A549 (cell line): ENCODE results near the gene IDNK. TPM values are rescaled to one million over a fixed set of nuclear protein-coding genes. Genes with fewer than 3 reads are reported as not detected.

ENCODE experiments used
- ATAC-seq, 2 experiments: fragments of 200-7000 bp in 1 of 2; fragments of >200 bp in 1 of 2; cut with Nextera tagmentation in 1 of 2; cut with Tn5 transposase in 1 of 2; 3 replicates each; pipeline versions ENCODE4 v1.8.0 to v1.9.1; 2018 to 2020; ENCODE audit warnings: mild to moderate bottlenecking in 1 of 2, moderate library complexity in 1 of 2
- CTCF ChIA-PET: fragments of 300-600 bp; sonication (Branson Sonifier 250); formaldehyde crosslinking; extraction: SDS; loops from one replicate; lab custom pipeline; 2021; ENCODE audit warnings: antibody characterized with exemption, inconsistent platforms; lab: Yijun Ruan, JAX
- POLR2A ChIA-PET: fragments of 350-600 bp; formaldehyde crosslinking; extraction: SDS; loops from one replicate; lab custom pipeline; 2021; ENCODE audit warnings: antibody characterized with exemption, inconsistent platforms; lab: Yijun Ruan, JAX
- DNase-seq, 2 experiments: peaks; one replicate each; pipeline versions ENCODE4 v3.0.0 to v3.0.0-alpha.2; 2011 to 2016; ENCODE audit warnings: low read depth in 1 of 2, low spot score in 1 of 2
- FAIRE-seq: peaks from 2 replicates; lab custom pipeline; 2011; peaks lifted over from hg19 to GRCh38; lab: Jason Lieb, UNC
- H3K27ac ChIP-seq, 2 experiments: fragments of >200 bp; sonication (Bioruptor Twin); formaldehyde crosslinking; 3 replicates each; pipeline ENCODE4 v1.5.1; 2016 to 2017
- H3K4me1 ChIP-seq: fragments of >200 bp; sonication (Bioruptor Twin); formaldehyde crosslinking; 3 replicates; pipeline ENCODE4 v1.6.1; 2016
- H3K4me2 ChIP-seq: fragments of >200 bp; sonication (Bioruptor Twin); formaldehyde crosslinking; 3 replicates; pipeline ENCODE4 v1.6.1; 2016
- H3K4me3 ChIP-seq: fragments of >200 bp; sonication (Bioruptor Twin); formaldehyde crosslinking; 3 replicates; pipeline ENCODE4 v1.5.1; 2016
- H3K9me3 ChIP-seq: fragments of >200 bp; sonication (Bioruptor Twin); formaldehyde crosslinking; 3 replicates; pipeline ENCODE4 v1.6.1; 2016
- CEBPB ChIP-seq, 2 experiments: fragments of >200 bp in 1 of 2; sonication (Bioruptor Twin) in 1 of 2; formaldehyde crosslinking in 1 of 2; IDR thresholded peaks; 2 replicates each; pipeline ENCODE4 v1.6.1; 2012 to 2016
- CHD2 ChIP-seq: fragments of 150-350 bp; IDR thresholded peaks from 2 replicates; pipeline ENCODE4 v1.6.1; 2014; ENCODE audit warnings: low read length; ENCODE audit not compliant: partially characterized antibody
- CTCF ChIP-seq: fragments of >200 bp; sonication (Bioruptor Twin); formaldehyde crosslinking; IDR thresholded peaks from 3 replicates; pipeline ENCODE4 v1.5.1; 2016
- E2F6 ChIP-seq: IDR thresholded peaks from 2 replicates; pipeline ENCODE4 v1.6.1; 2012; ENCODE audit warnings: low read depth, borderline replicate concordance
- EHF ChIP-seq: fragments of 250-450 bp; sonication (Bioruptor Pico); IDR thresholded peaks from 2 replicates; pipeline ENCODE4 v1.5.0; 2020; ENCODE audit warnings: mild to moderate bottlenecking
- ELK1 ChIP-seq: fragments of 150-350 bp; IDR thresholded peaks from 2 replicates; pipeline ENCODE4 v1.6.1; 2014; ENCODE audit warnings: low read depth, mild to moderate bottlenecking, low read length
- FOSL2 ChIP-seq, 2 experiments: fragments of 450-650 bp in 1 of 2; fragments of >200 bp in 1 of 2; sonication (Bioruptor Twin) in 1 of 2; formaldehyde crosslinking; IDR thresholded peaks; 2 replicates each; pipeline versions ENCODE4 v1.5.0 to v1.6.1; 2016 to 2020; ENCODE audit warnings: mild to moderate bottlenecking in 1 of 2, moderate library complexity in 1 of 2
- HES2 ChIP-seq: fragments of >200 bp; sonication (Bioruptor Twin); formaldehyde crosslinking; IDR thresholded peaks from 2 replicates; pipeline ENCODE4 v1.6.1; 2016
- HMGXB4 ChIP-seq: fragments of 250-450 bp; sonication (Bioruptor Pico); IDR thresholded peaks from 2 replicates; pipeline ENCODE4 v1.5.0; 2021; ENCODE audit warnings: mild to moderate bottlenecking, moderate library complexity, borderline replicate concordance
- HOXA7 ChIP-seq: fragments of 250-450 bp; sonication (Bioruptor Pico); IDR thresholded peaks from 2 replicates; pipeline ENCODE4 v1.5.0; 2020; ENCODE audit warnings: mild to moderate bottlenecking, moderate library complexity
- JUN ChIP-seq, 2 experiments: fragments of >200 bp; sonication (Bioruptor Twin); formaldehyde crosslinking; IDR thresholded peaks; 2 replicates in 1 of 2; 3 replicates in 1 of 2; pipeline ENCODE4 v1.6.1; 2016 to 2017
- NPAS2 ChIP-seq: fragments of 250-450 bp; sonication (Bioruptor Pico); IDR thresholded peaks from 2 replicates; pipeline ENCODE4 v1.8.0; 2022; ENCODE audit warnings: mild to moderate bottlenecking, moderate library complexity, borderline replicate concordance
- NR3C1 ChIP-seq: fragments of >200 bp; sonication (Bioruptor Twin); formaldehyde crosslinking; IDR thresholded peaks from 3 replicates; pipeline ENCODE4 v1.6.1; 2017
- PHF8 ChIP-seq: fragments of 200-600 bp; sonication (generic); IDR thresholded peaks from 2 replicates; pipeline ENCODE4 v1.6.1; 2016; ENCODE audit warnings: low read depth, mild to moderate bottlenecking, antibody characterized with exemption, moderate library complexity, borderline replicate concordance
- POLR2A ChIP-seq: IDR thresholded peaks from 2 replicates; pipeline ENCODE4 v1.6.1; 2012; ENCODE audit warnings: mild to moderate bottlenecking, low read length
- POLR2AphosphoS2 ChIP-seq: conservative IDR thresholded peaks from 2 replicates; pipeline ENCODE4 v1.6.1; 2012; ENCODE audit warnings: low read length, improper control_type of control experiment, inconsistent platforms
- RAD21 ChIP-seq, 2 experiments: fragments of >200 bp in 1 of 2; sonication (Bioruptor Twin) in 1 of 2; formaldehyde crosslinking in 1 of 2; IDR thresholded peaks in 1 of 2; conservative IDR thresholded peaks in 1 of 2; 2 replicates in 1 of 2; 3 replicates in 1 of 2; pipeline ENCODE4 v1.6.1; 2012 to 2018; ENCODE audit warnings: inconsistent platforms in 1 of 2
- RNF2 ChIP-seq: fragments of 200-600 bp; sonication (generic); IDR thresholded peaks from 2 replicates; pipeline ENCODE4 v1.6.1; 2016; ENCODE audit warnings: low read depth, mild to moderate bottlenecking, antibody characterized with exemption, moderate library complexity, borderline replicate concordance
- SMC3 ChIP-seq: fragments of >200 bp; sonication (Bioruptor Twin); formaldehyde crosslinking; IDR thresholded peaks from 3 replicates; pipeline ENCODE4 v1.6.1; 2018; ENCODE audit warnings: inconsistent platforms
- TFCP2L1 ChIP-seq: fragments of 250-450 bp; sonication (Bioruptor Pico); IDR thresholded peaks from 2 replicates; pipeline ENCODE4 v1.5.0; 2021; ENCODE audit warnings: mild to moderate bottlenecking
- ZNF302 ChIP-seq: fragments of 250-450 bp; sonication (Bioruptor Pico); IDR thresholded peaks from 2 replicates; pipeline ENCODE4 v1.9.0; 2021; ENCODE audit warnings: inconsistent platforms, mild to moderate bottlenecking, moderate library complexity
- WGBS: methylation state at CpG from one replicate; pipeline ENCODE4 v1.1.6; 2017; ENCODE audit errors: missing lambda C conversion rate; 5-methylcytosine and 5-hydroxymethylcytosine counted together
- polyA plus RNA-seq, 4 experiments: library from polyadenylated mRNA; depleted of rRNA in 3 of 4; stranded (reverse); fragments of >200 nt; fragmentation: RNase III in 1 of 4; extraction: RNeasy Plus Mini Kit Qiagen cat#74134 plus additional on column Dnase treatment in 1 of 4; gene quantifications; 2 replicates in 3 of 4; 3 replicates in 1 of 4; pipeline ENCODE4 v1.2.3, GENCODE V29; 2011 to 2017

Gene IDNK
- polyA plus RNA-seq, 2 of the 4 experiments (the other 2 are of a cell fraction), result 10.9 to 16.2 TPM

GRCh38 chr9:83617299-83617698 lies 5.6 kb upstream of the IDNK start:
- TF ChIP-seq EHF (CRISPR knock-in tag), result no peak
- TF ChIP-seq ELK1, result no peak
- no peak for TF ChIP-seq PHF8
- TF ChIP-seq NPAS2 (CRISPR knock-in tag), result no peak
- no peak for TF ChIP-seq POLR2AphosphoS2
- TF ChIP-seq E2F6, result no peak
- TF ChIP-seq HOXA7 (CRISPR knock-in tag), result no peak
- no peak for TF ChIP-seq HES2
- no peak for TF ChIP-seq CHD2
- TF ChIP-seq JUN (IDR thresholded peaks at IDR 0.05), result no peak
- no peak for TF ChIP-seq TFCP2L1 (CRISPR knock-in tag)
- no peak for TF ChIP-seq ZNF302 (CRISPR knock-in tag)
- TF ChIP-seq NR3C1, result no peak
- TF ChIP-seq CTCF, result no peak
- TF ChIP-seq FOSL2 (IDR thresholded peaks at IDR 0.05), result no peak
- no peak for TF ChIP-seq FOSL2 (CRISPR knock-in tag; IDR thresholded peaks at IDR 0.05)
- TF ChIP-seq RNF2, result no peak
- TF ChIP-seq POLR2A, result no peak
- no peak for TF ChIP-seq HMGXB4
- WGBS, result 50% methylated on average over 1 of the region's 1 CpG
- no peak overlapping the region for H3K27ac ChIP-seq
- DNase-seq (no peak), FAIRE-seq (no peak), ATAC-seq (no peak)
- peaks cover 5% of the 10 kb centered on the region; the same call in 1 of the 3 replicates for H3K4me1 ChIP-seq
- H3K4me2 ChIP-seq, result no peak overlapping the region
- H3K9me3 ChIP-seq, result no peaks in the 10 kb centered on the region
- no peak overlapping the region for H3K4me3 ChIP-seq
- POLR2A ChIA-PET, result interaction anchor here (0.7 kb wide), 1 partner anchor 519 kb away, joined by 4 read pairs; no protein-coding TSS in a partner anchor
- CTCF ChIA-PET, result no interaction called here

- ATAC-seq (peak; percentile 44 to 56), FAIRE-seq (no peak), DNase-seq (peak; percentile 63)
- Histone ChIP-seq H3K4me1 (peaks cover 13% of the 10 kb centered on the region), H3K27ac (no peak overlapping the region), H3K4me2 (peak overlapping the region; percentile 42; the same call in 2 of the 3 replicates), H3K4me3 (no peak overlapping the region), H3K9me3 (no peaks in the 10 kb centered on the region)
- ChIA-PET POLR2A (interaction anchor here (1.4 kb wide), 1 partner anchor 86 kb away, joined by 7 read pairs; the partner anchor contains the start of gene UBQLN1), CTCF (interaction anchor here (0.5 to 3.0 kb wide), 28 partner anchors 9 to 730 kb away, joined by 3 to 18 read pairs (median 4); partner anchors contain the start of genes GKAP1 and UBQLN1)
- TF ChIP-seq RAD21 (conservative IDR thresholded peaks at IDR 0.05 in 1 of 2, IDR thresholded peaks at IDR 0.05 in 1 of 2), result peak; percentile 64 to 73
- TF ChIP-seq CEBPB (IDR thresholded peaks at IDR 0.05), result peak in 1 of 2 experiments; percentile 20; a peak in 1 of 4 replicates
- peak; percentile 74 for TF ChIP-seq CTCF
- TF ChIP-seq JUN (IDR thresholded peaks at IDR 0.05), result no peak
- peak; percentile 64 for TF ChIP-seq SMC3
- no peak for TF ChIP-seq TFCP2L1 (CRISPR knock-in tag)
- WGBS, result 30% methylated on average over 7 of the region's 7 CpGs
Measured at GRCh38 chr9:83620841-83621636, 1.9 kb upstream of the IDNK start.
